SK-N-SH (cell line): Measurements from ENCODE around the gene MACROD2. TPM values are rescaled to one million over a fixed set of nuclear protein-coding genes. Genes with fewer than 3 reads are reported as not detected.

Experiments
- CTCF ChIA-PET: fragments of 300-600, 350-600 bp; formaldehyde crosslinking; extraction: SDS; loops from one replicate; lab custom pipeline; 2021; lab: Yijun Ruan, JAX
- POLR2A ChIA-PET: fragments of 350-600 bp; sonication (Branson Sonifier 250); formaldehyde crosslinking; extraction: SDS; loops from one replicate; lab custom pipeline; 2020; ENCODE audit warnings: antibody characterized with exemption, inconsistent platforms; lab: Yijun Ruan, JAX
- DNase-seq: peaks from one replicate; pipeline ENCODE4 v3.0.0; 2012
- H2AFZ ChIP-seq: fragments of 200-600 bp; sonication (generic); 2 replicates; pipeline ENCODE4 v1.8.1; 2016; ENCODE audit warnings: antibody characterized with exemption, mild to moderate bottlenecking, low read depth
- H3F3A ChIP-seq: fragments of 200-600 bp; sonication (generic); replicated peaks from 2 replicates; pipeline ENCODE3; 2016; ENCODE audit warnings: antibody characterized with exemption, mild to moderate bottlenecking; ENCODE audit not compliant: insufficient read depth
- H3K27ac ChIP-seq, 2 experiments: fragments of 200-500 bp in 1 of 2; fragments of 200-600 bp in 1 of 2; sonication (Bioruptor generic) in 1 of 2; sonication (generic), shearing (Covaris generic) in 1 of 2; 2 replicates each; pipeline versions ENCODE4 v1.5.1 to v1.6.1; 2014 to 2016; ENCODE audit warnings: low read depth in 2 of 2, inconsistent platforms in 1 of 2, low read length in 1 of 2, mild to moderate bottlenecking in 1 of 2, mixed read lengths in 1 of 2
- H3K27me3 ChIP-seq: fragments of 200-600 bp; sonication (generic), shearing (Covaris generic); 2 replicates; pipeline ENCODE4 v1.6.1; 2016; ENCODE audit warnings: mixed run types; ENCODE audit not compliant: insufficient read depth
- H3K36me3 ChIP-seq, 2 experiments: fragments of 200-500 bp in 1 of 2; fragments of 200-600 bp in 1 of 2; sonication (Bioruptor generic) in 1 of 2; sonication (generic) in 1 of 2; replicated peaks in 1 of 2; 2 replicates each; pipeline versions ENCODE3 to v1.5.1; 2014 to 2016; ENCODE audit warnings: low read length in 1 of 2, mild to moderate bottlenecking in 1 of 2; ENCODE audit not compliant: insufficient read depth in 2 of 2, control insufficient read depth in 1 of 2
- H3K4me1 ChIP-seq, 2 experiments: fragments of 200-500 bp in 1 of 2; fragments of 200-600 bp in 1 of 2; sonication (Bioruptor generic) in 1 of 2; sonication (generic), shearing (Covaris generic) in 1 of 2; 2 replicates each; pipeline versions ENCODE4 v1.5.1 to v1.6.1; 2014 to 2016; ENCODE audit warnings: low read depth in 1 of 2, low read length in 1 of 2, mixed run types in 1 of 2; ENCODE audit not compliant: insufficient read depth in 2 of 2, control insufficient read depth in 1 of 2
- H3K4me2 ChIP-seq: fragments of 200-600 bp; sonication (generic), shearing (Covaris generic); 2 replicates; pipeline ENCODE4 v1.6.1; 2017; ENCODE audit warnings: mixed run types
- H3K4me3 ChIP-seq, 2 experiments: fragments of 200-500 bp in 1 of 2; fragments of 200-600 bp in 1 of 2; sonication (Bioruptor generic) in 1 of 2; sonication (generic), shearing (Covaris generic) in 1 of 2; 2 replicates each; pipeline versions ENCODE4 v1.5.1 to v1.8.1; 2014 to 2016; ENCODE audit warnings: low read depth in 2 of 2, inconsistent platforms in 1 of 2, low read length in 1 of 2, mild to moderate bottlenecking in 1 of 2, mixed read lengths in 1 of 2, moderate library complexity in 1 of 2
- H3K79me2 ChIP-seq: fragments of 200-600 bp; sonication (generic); 2 replicates; pipeline ENCODE4 v1.8.1; 2017; ENCODE audit warnings: mild to moderate bottlenecking; ENCODE audit not compliant: insufficient read depth
- H3K9ac ChIP-seq: fragments of 200-600 bp; sonication (generic); 2 replicates; pipeline ENCODE4 v1.6.1; 2017; ENCODE audit warnings: mixed run types
- H3K9me2 ChIP-seq: fragments of 200-600 bp; sonication (generic); 2 replicates; pipeline ENCODE4 v1.6.1; 2017; ENCODE audit warnings: mixed run types
- H3K9me3 ChIP-seq: fragments of 200-600 bp; sonication (generic); 2 replicates; pipeline ENCODE4 v1.6.1; 2017; ENCODE audit warnings: mixed run types, mild to moderate bottlenecking, moderate library complexity
- H4K20me1 ChIP-seq: fragments of 200-600 bp; sonication (generic); 2 replicates; pipeline ENCODE4 v1.6.1; 2017; ENCODE audit warnings: mild to moderate bottlenecking, mixed run types; ENCODE audit not compliant: insufficient read depth
- EP300 ChIP-seq, 2 experiments: IDR thresholded peaks; 2 replicates each; pipeline versions ENCODE4 v1.4.0 to v1.6.1; 2012; ENCODE audit warnings: borderline replicate concordance in 1 of 2, low read depth in 1 of 2, low read length in 1 of 2
- FOXJ3 ChIP-seq: sonication (generic); formaldehyde crosslinking; IDR thresholded peaks from 2 replicates; pipeline ENCODE4 v1.5.1; 2020; ENCODE audit warnings: mild to moderate bottlenecking, missing genetic modification reagents
- FOXM1 ChIP-seq: IDR thresholded peaks from 2 replicates; pipeline ENCODE4 v1.4.0; 2012; ENCODE audit warnings: low read depth, mild to moderate bottlenecking
- GABPA ChIP-seq: IDR thresholded peaks from 2 replicates; pipeline ENCODE4 v1.4.0; 2012; ENCODE audit warnings: low read depth, mild to moderate bottlenecking
- GATA2 ChIP-seq: sonication (generic); formaldehyde crosslinking; IDR thresholded peaks from 2 replicates; pipeline ENCODE4 v1.5.0; 2020; ENCODE audit warnings: mild to moderate bottlenecking, missing genetic modification reagents
- MEF2A ChIP-seq: IDR thresholded peaks from 2 replicates; pipeline ENCODE4 v1.4.0; 2012; ENCODE audit warnings: low read depth, borderline replicate concordance
- MXI1 ChIP-seq: IDR thresholded peaks from 2 replicates; pipeline ENCODE4 v1.6.1; 2012; ENCODE audit warnings: mild to moderate bottlenecking, low read depth, low read length, improper control_type of control experiment
- SIN3A ChIP-seq: IDR thresholded peaks from 2 replicates; pipeline ENCODE4 v1.6.1; 2012; ENCODE audit warnings: low read depth, mild to moderate bottlenecking, low read length, moderate library complexity, borderline replicate concordance
- TEAD4 ChIP-seq: IDR thresholded peaks from 2 replicates; pipeline ENCODE4 v1.4.0; 2012; ENCODE audit warnings: mild to moderate bottlenecking, borderline replicate concordance; ENCODE audit not compliant: insufficient read depth
- USF2 ChIP-seq: fragments of 150-350 bp; IDR thresholded peaks from 2 replicates; pipeline ENCODE4 v1.6.1; 2017; ENCODE audit warnings: antibody characterized with exemption, low read length, low read depth, borderline replicate concordance
- YY1 ChIP-seq: IDR thresholded peaks from 2 replicates; pipeline ENCODE4 v1.4.0; 2012; ENCODE audit warnings: low read depth, mild to moderate bottlenecking
- ZBTB33 ChIP-seq: IDR thresholded peaks from 2 replicates; pipeline ENCODE4 v1.4.0; 2012; ENCODE audit warnings: low read depth, borderline replicate concordance
- WGBS: methylation state at CpG from one replicate; pipeline ENCODE4 v1.1.6; 2017; ENCODE audit warnings: low lambda C conversion rate; 5-methylcytosine and 5-hydroxymethylcytosine counted together
- polyA plus RNA-seq, 3 experiments: library from polyadenylated mRNA; depleted of rRNA; stranded (reverse); fragments of >200 nt; gene quantifications; 2 replicates each; pipeline ENCODE4 v1.2.3, GENCODE V29; 2012
- TF ChIP-seq, protein P1 (sequence below): IDR thresholded peaks from 2 replicates; pipeline ENCODE4 v1.6.1; 2012; ENCODE audit warnings: mild to moderate bottlenecking, low read depth, low read length, moderate library complexity

The MACROD2 gene
- polyA plus RNA-seq, 1 of the 3 experiments (the other 2 are of a cell fraction): 0.33 TPM

- WGBS: 29% methylated on average over 3 of the region's 3 CpGs
- H3K4me3 ChIP-seq: no peak overlapping the region
- no peak for DNase-seq
- H3K9me3 ChIP-seq: no peaks in the 10 kb centered on the region
- ChIA-PET POLR2A (no interaction called here), CTCF (interaction anchor here (0.8 kb wide), 1 partner anchor 18 kb away, joined by 3 read pairs; no protein-coding TSS in a partner anchor)
- no peaks in the 10 kb centered on the region for H3K4me1 ChIP-seq
- H3K4me2 ChIP-seq: no peak overlapping the region
- no peak for TF ChIP-seq YY1
- no peak for TF ChIP-seq SIN3A
- no peak for TF ChIP-seq TEAD4
- TF ChIP-seq GABPA: no peak
- TF ChIP-seq, all 33 proteins: peak for 0
- Histone ChIP-seq H3K36me3 (no peaks in the 10 kb centered on the region), H3K27ac (no peak overlapping the region), H3F3A (no peaks in the 10 kb centered on the region), H3K27me3 (no peaks in the 10 kb centered on the region), H2AFZ (no peak overlapping the region), H4K20me1 (no peaks in the 10 kb centered on the region), H3K9ac (no peak overlapping the region), H3K79me2 (no peaks in the 10 kb centered on the region), H3K9me2 (no peaks in the 10 kb centered on the region)
Measured at GRCh38 chr20:14113416-14113815, 118.1 kb downstream of the MACROD2 start.

- Histone ChIP-seq H3K79me2 (no peaks in the 10 kb centered on the region), H3K4me2 (no peak overlapping the region), H3F3A (no peaks in the 10 kb centered on the region), H3K4me1 (no peaks in the 10 kb centered on the region), H3K27ac (no peak overlapping the region), H3K9me2 (no peaks in the 10 kb centered on the region), H3K9me3 (no peaks in the 10 kb centered on the region), H3K4me3 (no peak overlapping the region), H3K36me3 (no peaks in the 10 kb centered on the region), H3K27me3 (no peaks in the 10 kb centered on the region), H2AFZ (no peak overlapping the region), H4K20me1 (no peaks in the 10 kb centered on the region), H3K9ac (no peak overlapping the region)
- TF ChIP-seq GABPA: no peak
- TF ChIP-seq USF2: no peak
- TF ChIP-seq MXI1: no peak
- no peak for TF ChIP-seq YY1
- TF ChIP-seq MEF2A: no peak
- TF ChIP-seq FOXM1: no peak
- TF ChIP-seq EP300 (IDR thresholded peaks at IDR 0.05; ENCODE audit: borderline replicate concordance in 1 of 2, low read depth in 1 of 2, low read length in 1 of 2): no peak
- no peak for TF ChIP-seq GATA2
- TF ChIP-seq TEAD4: no peak
- TF ChIP-seq, protein P1, sequence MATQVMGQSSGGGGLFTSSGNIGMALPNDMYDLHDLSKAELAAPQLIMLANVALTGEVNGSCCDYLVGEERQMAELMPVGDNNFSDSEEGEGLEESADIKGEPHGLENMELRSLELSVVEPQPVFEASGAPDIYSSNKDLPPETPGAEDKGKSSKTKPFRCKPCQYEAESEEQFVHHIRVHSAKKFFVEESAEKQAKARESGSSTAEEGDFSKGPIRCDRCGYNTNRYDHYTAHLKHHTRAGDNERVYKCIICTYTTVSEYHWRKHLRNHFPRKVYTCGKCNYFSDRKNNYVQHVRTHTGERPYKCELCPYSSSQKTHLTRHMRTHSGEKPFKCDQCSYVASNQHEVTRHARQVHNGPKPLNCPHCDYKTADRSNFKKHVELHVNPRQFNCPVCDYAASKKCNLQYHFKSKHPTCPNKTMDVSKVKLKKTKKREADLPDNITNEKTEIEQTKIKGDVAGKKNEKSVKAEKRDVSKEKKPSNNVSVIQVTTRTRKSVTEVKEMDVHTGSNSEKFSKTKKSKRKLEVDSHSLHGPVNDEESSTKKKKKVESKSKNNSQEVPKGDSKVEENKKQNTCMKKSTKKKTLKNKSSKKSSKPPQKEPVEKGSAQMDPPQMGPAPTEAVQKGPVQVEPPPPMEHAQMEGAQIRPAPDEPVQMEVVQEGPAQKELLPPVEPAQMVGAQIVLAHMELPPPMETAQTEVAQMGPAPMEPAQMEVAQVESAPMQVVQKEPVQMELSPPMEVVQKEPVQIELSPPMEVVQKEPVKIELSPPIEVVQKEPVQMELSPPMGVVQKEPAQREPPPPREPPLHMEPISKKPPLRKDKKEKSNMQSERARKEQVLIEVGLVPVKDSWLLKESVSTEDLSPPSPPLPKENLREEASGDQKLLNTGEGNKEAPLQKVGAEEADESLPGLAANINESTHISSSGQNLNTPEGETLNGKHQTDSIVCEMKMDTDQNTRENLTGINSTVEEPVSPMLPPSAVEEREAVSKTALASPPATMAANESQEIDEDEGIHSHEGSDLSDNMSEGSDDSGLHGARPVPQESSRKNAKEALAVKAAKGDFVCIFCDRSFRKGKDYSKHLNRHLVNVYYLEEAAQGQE: no peak
- TF ChIP-seq ZBTB33: no peak
- TF ChIP-seq SIN3A: no peak
- no peak for TF ChIP-seq FOXJ3 (CRISPR knock-in tag)
- 32% methylated on average over 3 of the region's 3 CpGs for WGBS
- DNase-seq: no peak
- ChIA-PET CTCF (no interaction called here), POLR2A (interaction anchor here (0.6 kb wide), 1 partner anchor 357 kb away, joined by 3 read pairs; no protein-coding TSS in a partner anchor)
Measured at GRCh38 chr20:14114065-14114704, 118.9 kb downstream of the MACROD2 start.
